Neural progenitor cell (in vitro differentiated cells): Measurements from ENCODE around the gene F10. TPM values are rescaled to one million over a fixed set of nuclear protein-coding genes. Genes with fewer than 3 reads are reported as not detected.

ENCODE experiments used
- DNase-seq: peaks from one replicate; pipeline ENCODE4 v3.0.0-alpha.2; 2016; ENCODE audit warnings: low spot score
- H2AFZ ChIP-seq: fragments of 200-600 bp; sonication (generic); replicated peaks from 2 replicates; pipeline ENCODE4 v1.6.1; 2016; ENCODE audit warnings: antibody characterized with exemption
- H3F3A ChIP-seq: fragments of 200-600 bp; sonication (generic); 2 replicates; pipeline ENCODE4 v1.6.1; 2016; ENCODE audit warnings: antibody characterized with exemption, low read depth
- H3K27ac ChIP-seq: fragments of 200-600 bp; sonication (generic); 2 replicates; pipeline ENCODE4 v1.5.1; 2016; ENCODE audit warnings: mild to moderate bottlenecking
- H3K27me3 ChIP-seq: fragments of 200-600 bp; sonication (generic); 2 replicates; pipeline ENCODE4 v1.6.1; 2016; ENCODE audit warnings: mild to moderate bottlenecking, moderate library complexity
- H3K36me3 ChIP-seq: fragments of 200-600 bp; sonication (generic); 2 replicates; pipeline ENCODE4 v1.5.1; 2016
- H3K4me1 ChIP-seq: fragments of 200-600 bp; sonication (generic); 2 replicates; pipeline ENCODE4 v1.6.1; 2016; ENCODE audit warnings: mixed run types
- H3K4me2 ChIP-seq: fragments of 200-600 bp; sonication (generic); 2 replicates; pipeline ENCODE4 v1.6.1; 2016
- H3K4me3 ChIP-seq: fragments of 200-600 bp; sonication (generic); 2 replicates; pipeline ENCODE4 v1.5.1; 2016
- H3K79me2 ChIP-seq: fragments of 200-600 bp; sonication (generic); 2 replicates; pipeline ENCODE4 v1.6.1; 2016; ENCODE audit warnings: low read depth
- H3K9ac ChIP-seq: fragments of 200-600 bp; sonication (generic); 2 replicates; pipeline ENCODE4 v1.6.1; 2016
- H3K9me3 ChIP-seq: fragments of 200-600 bp; sonication (generic); 2 replicates; pipeline ENCODE4 v1.5.1; 2016; ENCODE audit warnings: low read depth
- H4K20me1 ChIP-seq: fragments of 200-600 bp; sonication (generic); 2 replicates; pipeline ENCODE4 v1.6.1; 2016; ENCODE audit warnings: low read depth
- H3K27ac Mint-ChIP-seq: 3 replicates; pipeline ENCODE4 v1.8.0; 2021; ENCODE audit warnings: mixed read lengths
- H3K27me3 Mint-ChIP-seq: 2 replicates; pipeline ENCODE4 v1.8.0; 2022; ENCODE audit warnings: low read depth, mild to moderate bottlenecking, inconsistent platforms, moderate library complexity, mixed read lengths; ENCODE audit not compliant: insufficient read depth
- H3K36me3 Mint-ChIP-seq: 3 replicates; pipeline ENCODE4 v1.8.0; 2021; ENCODE audit warnings: mixed read lengths
- H3K4me1 Mint-ChIP-seq: 3 replicates; pipeline ENCODE4 v1.8.0; 2021; ENCODE audit warnings: mixed read lengths
- H3K4me3 Mint-ChIP-seq: 3 replicates; pipeline ENCODE4 v1.8.0; 2021; ENCODE audit warnings: mild to moderate bottlenecking, moderate library complexity, mixed read lengths
- H3K9me3 Mint-ChIP-seq: 3 replicates; pipeline ENCODE4 v1.8.0; 2020; ENCODE audit warnings: mixed read lengths
- EZH2 ChIP-seq: fragments of 200-600 bp; sonication (generic); IDR thresholded peaks from 2 replicates; pipeline ENCODE4 v1.6.1; 2017; ENCODE audit warnings: antibody characterized with exemption, mild to moderate bottlenecking, moderate library complexity
- EZH2phosphoT487 ChIP-seq: fragments of 200-600 bp; sonication (generic); IDR thresholded peaks from 2 replicates; pipeline ENCODE4 v1.6.1; 2017; ENCODE audit warnings: antibody characterized with exemption
- total RNA-seq: library from RNA; depleted of rRNA; stranded (reverse); fragments of >200 nt; gene quantifications from 2 replicates; pipeline ENCODE4 v1.2.3, GENCODE V29; 2015; ENCODE audit warnings: low replicate concordance
- TF ChIP-seq, protein P1 (sequence below): fragments of 200-600 bp; sonication (generic); IDR thresholded peaks from 2 replicates; pipeline ENCODE4 v1.5.1; 2017; ENCODE audit warnings: antibody characterized with exemption, mild to moderate bottlenecking

F10 gene
- total RNA-seq, 1 donor from 2014 or later = 2.0 TPM

DNA sequence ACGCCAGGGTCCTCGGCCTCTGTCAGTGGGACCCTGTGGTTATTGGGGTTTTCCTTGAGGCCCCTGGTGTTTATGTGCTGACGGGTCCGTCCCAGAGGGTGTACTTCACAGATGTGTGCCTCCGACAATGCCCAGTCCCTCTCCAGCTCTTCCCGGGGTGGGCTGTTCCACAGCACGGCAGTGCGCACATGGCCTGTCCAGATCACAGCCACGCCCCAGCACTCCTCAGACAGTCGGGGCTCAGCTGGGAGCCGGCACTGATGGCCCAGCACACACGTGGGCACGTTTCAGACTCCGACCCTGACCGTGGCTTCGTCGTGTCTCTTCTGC, 33.9 kb upstream of the F10 start:
- no peaks in the 10 kb centered on the region for H3K79me2 ChIP-seq
- H3K27me3 ChIP-seq = no peaks in the 10 kb centered on the region
- H3K36me3 Mint-ChIP-seq = peaks cover 5% of the 10 kb centered on the region
- H3K27me3 Mint-ChIP-seq = peaks cover 4% of the 10 kb centered on the region
- H3K36me3 ChIP-seq = no peaks in the 10 kb centered on the region
- H3K9me3 ChIP-seq = no peaks in the 10 kb centered on the region
- H3K27ac ChIP-seq = no peak overlapping the region
- H4K20me1 ChIP-seq = no peaks in the 10 kb centered on the region
- no peak overlapping the region for H3K4me3 Mint-ChIP-seq
- H3K27ac Mint-ChIP-seq = peak overlapping the region; percentile 50
- no peaks in the 10 kb centered on the region for H3F3A ChIP-seq
- TF ChIP-seq, protein P1, sequence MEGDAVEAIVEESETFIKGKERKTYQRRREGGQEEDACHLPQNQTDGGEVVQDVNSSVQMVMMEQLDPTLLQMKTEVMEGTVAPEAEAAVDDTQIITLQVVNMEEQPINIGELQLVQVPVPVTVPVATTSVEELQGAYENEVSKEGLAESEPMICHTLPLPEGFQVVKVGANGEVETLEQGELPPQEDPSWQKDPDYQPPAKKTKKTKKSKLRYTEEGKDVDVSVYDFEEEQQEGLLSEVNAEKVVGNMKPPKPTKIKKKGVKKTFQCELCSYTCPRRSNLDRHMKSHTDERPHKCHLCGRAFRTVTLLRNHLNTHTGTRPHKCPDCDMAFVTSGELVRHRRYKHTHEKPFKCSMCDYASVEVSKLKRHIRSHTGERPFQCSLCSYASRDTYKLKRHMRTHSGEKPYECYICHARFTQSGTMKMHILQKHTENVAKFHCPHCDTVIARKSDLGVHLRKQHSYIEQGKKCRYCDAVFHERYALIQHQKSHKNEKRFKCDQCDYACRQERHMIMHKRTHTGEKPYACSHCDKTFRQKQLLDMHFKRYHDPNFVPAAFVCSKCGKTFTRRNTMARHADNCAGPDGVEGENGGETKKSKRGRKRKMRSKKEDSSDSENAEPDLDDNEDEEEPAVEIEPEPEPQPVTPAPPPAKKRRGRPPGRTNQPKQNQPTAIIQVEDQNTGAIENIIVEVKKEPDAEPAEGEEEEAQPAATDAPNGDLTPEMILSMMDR = no peak
- no peak for TF ChIP-seq EZH2
- TF ChIP-seq EZH2phosphoT487 = no peak
- H3K4me2 ChIP-seq = no peak overlapping the region
- H3K4me1 ChIP-seq = no peaks in the 10 kb centered on the region
- no peak for DNase-seq
- no peaks in the 10 kb centered on the region for H3K9me3 Mint-ChIP-seq
- H3K9ac ChIP-seq = no peak overlapping the region
- no peak overlapping the region for H2AFZ ChIP-seq
- peaks cover 11% of the 10 kb centered on the region for H3K4me1 Mint-ChIP-seq
- H3K4me3 ChIP-seq = no peak overlapping the region

DNA sequence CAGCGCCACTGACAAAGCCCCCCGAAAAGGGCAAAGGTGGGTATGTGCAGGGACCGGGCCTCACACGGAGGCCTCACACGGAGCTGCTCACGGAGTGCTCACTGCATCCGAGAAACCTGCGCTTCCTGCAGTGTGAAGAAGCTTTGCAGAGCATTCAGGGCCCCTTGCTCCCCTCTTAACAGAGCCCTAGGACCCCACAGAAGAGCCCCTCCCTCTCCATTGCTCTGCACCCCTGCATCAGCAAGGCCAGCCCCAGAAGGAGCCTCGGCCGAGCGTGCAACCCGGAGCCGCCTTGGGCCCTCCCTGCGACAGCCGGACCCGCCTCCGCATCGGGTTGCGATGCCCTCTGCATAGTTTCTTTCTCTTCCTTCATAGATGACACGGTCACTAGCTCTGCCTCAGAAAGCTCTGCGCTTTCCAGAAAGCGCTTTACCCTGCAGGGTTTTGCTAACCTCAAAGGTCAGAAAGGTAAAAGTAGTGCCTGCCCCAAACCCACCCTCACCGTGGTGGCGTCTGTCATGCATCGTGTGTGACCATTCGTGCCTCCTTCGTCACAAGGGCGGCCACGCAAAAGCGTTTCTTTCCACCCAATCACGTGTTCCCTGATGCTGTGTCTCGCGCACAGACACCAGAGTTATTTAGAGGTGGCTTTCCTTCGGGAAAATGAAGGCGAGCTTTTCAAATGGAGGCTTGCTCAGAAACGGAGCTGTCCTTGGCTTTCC, 32.7 kb upstream of the F10 start:
- H3K4me1 Mint-ChIP-seq = peaks cover 11% of the 10 kb centered on the region
- H3K4me2 ChIP-seq = no peak overlapping the region
- no peaks in the 10 kb centered on the region for H3F3A ChIP-seq
- H3K36me3 ChIP-seq = no peaks in the 10 kb centered on the region
- no peaks in the 10 kb centered on the region for H3K4me1 ChIP-seq
- peaks cover 4% of the 10 kb centered on the region for H3K27me3 Mint-ChIP-seq
- DNase-seq = no peak
- no peaks in the 10 kb centered on the region for H3K9me3 Mint-ChIP-seq
- no peak overlapping the region for H3K9ac ChIP-seq
- TF ChIP-seq EZH2 = no peak
- TF ChIP-seq, protein P1 = no peak
- no peak for TF ChIP-seq EZH2phosphoT487
- H2AFZ ChIP-seq = no peak overlapping the region
- no peaks in the 10 kb centered on the region for H3K79me2 ChIP-seq
- H3K4me3 ChIP-seq = no peak overlapping the region
- no peak overlapping the region for H3K4me3 Mint-ChIP-seq
- H4K20me1 ChIP-seq = no peaks in the 10 kb centered on the region
- no peaks in the 10 kb centered on the region for H3K27me3 ChIP-seq
- H3K27ac Mint-ChIP-seq = no peak overlapping the region
- no peak overlapping the region for H3K27ac ChIP-seq
- H3K36me3 Mint-ChIP-seq = peaks cover 5% of the 10 kb centered on the region
- H3K9me3 ChIP-seq = no peaks in the 10 kb centered on the region

GRCh38 chr13:113090415-113090770, 32.2 kb upstream of the F10 start:
- H3K79me2 ChIP-seq = no peaks in the 10 kb centered on the region
- no peaks in the 10 kb centered on the region for H4K20me1 ChIP-seq
- DNase-seq = no peak
- H2AFZ ChIP-seq = no peak overlapping the region
- H3K36me3 ChIP-seq = no peaks in the 10 kb centered on the region
- Mint-ChIP-seq H3K9me3 (no peaks in the 10 kb centered on the region), H3K27ac (no peak overlapping the region), H3K27me3 (peaks cover 4% of the 10 kb centered on the region), H3K36me3 (peaks cover 5% of the 10 kb centered on the region), H3K4me1 (peaks cover 13% of the 10 kb centered on the region), H3K4me3 (no peak overlapping the region)
- no peak overlapping the region for H3K4me2 ChIP-seq
- H3K9me3 ChIP-seq = no peaks in the 10 kb centered on the region
- no peaks in the 10 kb centered on the region for H3K27me3 ChIP-seq
- H3K4me1 ChIP-seq = no peaks in the 10 kb centered on the region
- H3K9ac ChIP-seq = no peak overlapping the region
- H3K27ac ChIP-seq = no peak overlapping the region
- H3F3A ChIP-seq = no peaks in the 10 kb centered on the region
- H3K4me3 ChIP-seq = no peak overlapping the region
- no peak for TF ChIP-seq EZH2
- TF ChIP-seq, protein P1 = no peak
- TF ChIP-seq EZH2phosphoT487 = no peak
